GM19193 (cell line): ENCODE data around the gene TBXAS1.

ENCODE experiments used
- POLR2A ChIP-seq: IDR thresholded peaks from 4 replicates; pipeline ENCODE4 v1.6.1; 2011; ENCODE audit not compliant: insufficient read depth, insufficient read length; ENCODE audit errors: extremely low read depth

The TBXAS1 gene

DNA sequence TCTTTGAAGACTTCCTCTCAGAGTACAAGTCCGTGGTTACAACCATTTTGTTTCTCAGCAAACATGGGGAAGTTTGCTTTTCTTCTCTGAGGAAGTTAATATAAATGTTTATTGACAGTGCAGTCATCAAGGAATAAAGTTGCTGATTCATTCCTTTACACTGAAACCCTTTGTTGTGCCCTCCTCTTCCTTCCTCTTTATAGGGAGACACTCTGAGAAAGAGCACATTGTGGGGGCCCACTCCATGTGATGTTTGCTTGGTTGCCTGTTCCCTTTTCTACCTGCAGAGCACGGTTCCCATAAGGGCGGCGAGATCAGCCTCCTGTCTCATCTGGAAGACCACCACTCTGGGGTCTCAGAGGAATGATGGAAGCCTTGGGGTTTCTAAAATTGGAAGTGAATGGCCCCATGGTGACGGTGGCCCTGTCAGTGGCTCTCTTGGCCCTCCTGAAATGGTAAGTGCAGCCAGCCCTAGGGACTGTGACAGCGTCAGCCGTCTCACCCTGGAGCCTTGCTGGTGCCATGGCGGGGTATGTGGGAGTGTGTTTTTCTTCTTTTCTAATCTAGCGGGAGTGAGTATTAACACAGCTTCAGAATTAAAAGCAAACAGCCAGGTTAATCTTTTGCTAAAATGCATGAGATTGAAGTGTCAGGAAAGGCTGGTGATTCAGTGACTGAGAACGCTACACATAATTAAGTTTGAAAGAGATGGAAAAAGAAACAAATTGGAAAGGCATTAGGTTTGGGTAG is at the start of gene TBXAS1:
Gene TBXAS1 (plus strand): TSS at position 240 of the 750 bp plus-strand sequence. CDS start 127 bp downstream, at position 367.
- TF ChIP-seq POLR2A = no peak

GRCh38 chr7:139782932-139783331 is 46.1 kb upstream of the TBXAS1 start:
- TF ChIP-seq POLR2A = no peak

GRCh38 chr7:139783647-139784385 is 45.2 kb upstream of the TBXAS1 start:
- no peak for TF ChIP-seq POLR2A

- TF ChIP-seq POLR2A = no peak
Measured at GRCh38 chr7:139784648-139785047, 44.4 kb upstream of the TBXAS1 start.

GRCh38 chr7:139791316-139791715 is 37.7 kb upstream of the TBXAS1 start:
- no peak for TF ChIP-seq POLR2A

GRCh38 chr7:139797607-139798006 is 31.5 kb upstream of the TBXAS1 start:
- TF ChIP-seq POLR2A = no peak

- no peak for TF ChIP-seq POLR2A
Measured at GRCh38 chr7:139798221-139798620, 30.8 kb upstream of the TBXAS1 start.

DNA sequence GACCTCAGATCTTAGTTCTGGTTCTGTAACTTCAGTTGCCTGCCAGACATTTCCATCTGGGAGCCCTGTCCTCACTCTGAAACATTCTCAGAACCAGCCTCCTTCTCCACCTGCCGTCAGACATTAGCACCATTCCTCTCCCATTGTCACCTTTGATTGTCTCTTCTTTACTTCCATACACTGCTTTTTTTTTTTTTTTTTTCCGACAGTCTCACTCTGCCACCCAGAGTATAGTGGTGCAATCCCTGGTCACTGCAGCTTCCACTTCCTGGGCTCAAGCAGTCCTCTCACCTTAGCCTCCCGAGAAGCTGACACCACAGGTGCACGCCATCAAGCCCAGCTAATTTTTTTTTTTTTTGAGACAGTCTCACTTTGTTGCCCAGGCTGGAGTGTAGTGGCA is 30.2 kb upstream of the TBXAS1 start:
- TF ChIP-seq POLR2A = no peak

DNA sequence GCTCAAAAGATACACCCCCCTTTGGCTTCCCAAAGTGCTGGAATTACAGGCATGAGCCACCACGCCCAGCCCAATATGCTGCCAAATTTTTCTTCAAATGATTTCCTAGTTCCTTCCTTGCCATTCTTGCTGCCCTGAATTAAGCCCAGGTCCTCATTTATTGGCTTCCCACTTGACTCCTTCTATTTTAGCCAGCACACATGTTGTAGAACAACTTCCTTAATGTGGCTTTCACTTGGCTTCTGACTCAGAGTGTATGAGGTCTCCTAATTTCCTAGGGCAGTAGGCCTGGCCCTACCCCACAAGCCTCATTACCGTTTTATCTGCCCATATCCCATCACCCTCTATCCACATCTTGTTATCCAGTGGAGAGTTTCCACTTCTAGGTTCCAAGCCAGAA is 29.5 kb upstream of the TBXAS1 start:
- TF ChIP-seq POLR2A = no peak

- no peak for TF ChIP-seq POLR2A
Measured at GRCh38 chr7:139804571-139804970, 24.5 kb upstream of the TBXAS1 start.

DNA sequence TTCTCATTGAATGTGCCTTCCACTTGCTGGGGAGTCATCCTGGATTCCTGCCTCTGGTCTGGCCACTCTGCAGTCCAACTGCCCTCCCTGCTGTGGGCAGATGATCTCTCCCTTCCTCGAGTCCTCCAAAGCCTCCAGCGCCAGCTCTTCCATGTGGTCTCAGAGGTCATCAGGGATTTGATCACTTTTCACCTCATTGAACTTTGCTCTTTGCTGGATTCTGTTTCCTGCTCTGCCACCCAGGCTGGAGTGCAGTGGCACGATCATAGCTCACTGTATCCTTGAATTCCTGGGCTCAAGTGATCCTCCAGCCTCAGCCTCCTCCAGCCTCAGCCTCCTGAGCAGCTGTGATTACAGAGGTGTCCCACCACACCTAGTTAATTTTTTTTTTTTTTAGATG is 22.1 kb upstream of the TBXAS1 start:
- no peak for TF ChIP-seq POLR2A

DNA sequence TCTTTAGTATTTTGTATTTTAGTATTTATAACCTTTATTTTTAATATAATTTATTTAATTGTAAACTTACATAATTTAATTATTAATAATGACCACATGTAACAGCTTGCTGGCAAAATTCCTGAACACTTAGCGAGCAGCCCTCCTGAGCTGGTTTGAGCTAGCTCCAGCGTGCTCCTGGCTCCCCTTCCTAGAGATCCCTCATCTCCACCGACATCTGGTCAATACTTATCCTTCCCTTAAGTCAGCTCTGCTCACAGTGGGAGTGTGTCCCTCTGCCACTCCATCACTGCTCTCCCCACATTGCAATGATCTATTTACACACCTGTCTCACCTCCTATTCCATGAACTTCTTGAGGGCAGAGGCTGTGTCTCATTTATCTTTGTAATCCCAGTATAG is 20.6 kb upstream of the TBXAS1 start:
- no peak for TF ChIP-seq POLR2A

DNA sequence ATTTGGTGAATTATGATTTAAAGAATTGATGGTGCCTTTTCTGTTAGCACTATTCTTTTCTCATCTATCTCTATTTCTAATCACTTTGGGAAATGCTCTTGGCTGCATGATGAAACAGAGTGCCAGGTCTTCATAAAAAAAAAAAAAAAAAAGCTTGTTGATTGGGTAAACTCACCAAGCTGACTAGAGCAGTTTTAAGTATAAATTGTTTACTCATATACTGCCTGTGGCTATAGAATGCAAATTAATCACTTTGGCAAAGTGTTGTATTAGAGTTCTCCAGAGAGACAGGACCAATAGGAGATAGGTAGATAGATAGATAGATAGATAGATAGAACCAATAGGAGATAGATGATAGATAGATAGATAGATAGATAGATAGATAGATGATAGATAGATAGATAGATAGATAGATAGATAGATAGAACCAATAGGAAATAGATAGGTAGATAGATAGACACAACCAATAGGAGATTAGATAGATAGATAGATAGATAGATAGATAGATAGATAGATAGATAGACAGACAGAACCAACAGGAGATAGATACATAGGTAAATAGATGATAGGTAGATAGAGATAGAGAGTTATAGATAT is 20.1 kb upstream of the TBXAS1 start:
- no peak for TF ChIP-seq POLR2A

DNA sequence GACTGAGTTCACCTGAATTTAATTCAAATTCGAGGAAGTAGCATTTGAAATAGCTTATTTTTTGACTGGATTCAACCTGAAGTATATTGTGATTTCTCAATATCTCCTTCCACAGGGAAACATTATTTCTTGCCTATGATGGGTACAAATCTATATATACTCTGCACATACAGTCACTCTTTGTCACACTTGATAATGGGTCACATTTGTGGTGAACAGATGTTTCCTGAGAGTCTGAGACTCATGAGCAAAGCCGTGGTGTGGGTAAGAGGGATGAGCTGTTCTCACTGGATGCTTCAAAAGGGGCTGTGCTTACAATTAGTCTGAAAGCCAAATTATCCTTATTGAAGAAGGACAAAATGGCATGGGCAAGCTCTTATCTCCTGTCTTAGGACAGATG is 18.0 kb upstream of the TBXAS1 start:
- TF ChIP-seq POLR2A = no peak

- TF ChIP-seq POLR2A = no peak
Measured at GRCh38 chr7:139813151-139813550, 15.9 kb upstream of the TBXAS1 start.

GRCh38 chr7:139813689-139814088 is 15.4 kb upstream of the TBXAS1 start:
- TF ChIP-seq POLR2A = no peak

- TF ChIP-seq POLR2A = no peak
Measured at GRCh38 chr7:139817249-139817648, 11.8 kb upstream of the TBXAS1 start.

GRCh38 chr7:139820089-139820488 is 9.0 kb upstream of the TBXAS1 start:
- no peak for TF ChIP-seq POLR2A
